ENCODE results near the gene SP6.

SP6 gene

GRCh38 chr17:47850692-47851573, at the start of gene SP6:
Gene SP6 (minus strand): TSS chr17:47851163. CDS start chr17:47848429, 2,734 bp downstream.
- no peak for DNase-seq (ENCODE audit: low read depth)

- no peak for DNase-seq (ENCODE audit: low read depth)
Observed at GRCh38 chr17:47899643-47900042, 48.7 kb upstream of the SP6 start.

- DNase-seq (ENCODE audit: low read depth) = no peak
Observed at GRCh38 chr17:47898241-47898640, 47.3 kb upstream of the SP6 start.

- DNase-seq (ENCODE audit: low read depth) = no peak
Observed at GRCh38 chr17:47897561-47897960, 46.6 kb upstream of the SP6 start.

GRCh38 chr17:47896672-47897490, 45.9 kb upstream of the SP6 start:
- DNase-seq (ENCODE audit: low read depth) = no peak

- DNase-seq (ENCODE audit: low read depth) = peak; percentile 100
Observed at GRCh38 chr17:47895856-47896671, 45.1 kb upstream of the SP6 start, which contains the start of gene SP2. Gene SP2 (plus strand): TSS chr17:47896236. CDS start chr17:47896287, 51 bp downstream.

GRCh38 chr17:47895347-47895855, 44.4 kb upstream of the SP6 start:
- DNase-seq (ENCODE audit: low read depth) = no peak

GRCh38 chr17:47894498-47895346, 43.8 kb upstream of the SP6 start:
- no peak for DNase-seq (ENCODE audit: low read depth)

GRCh38 chr17:47891545-47892088, 40.7 kb upstream of the SP6 start:
- no peak for DNase-seq (ENCODE audit: low read depth)

GRCh38 chr17:47889734-47890529, 39.0 kb upstream of the SP6 start:
- DNase-seq (ENCODE audit: low read depth) = no peak

- no peak for DNase-seq (ENCODE audit: low read depth)
Observed at GRCh38 chr17:47888293-47888692, 37.3 kb upstream of the SP6 start.

GRCh38 chr17:47884905-47885730, 34.2 kb upstream of the SP6 start:
- no peak for DNase-seq (ENCODE audit: low read depth)

- DNase-seq (ENCODE audit: low read depth) = no peak
Observed at GRCh38 chr17:47884427-47884740, 33.4 kb upstream of the SP6 start.

- no peak for DNase-seq (ENCODE audit: low read depth)
Observed at GRCh38 chr17:47883589-47884426, 32.8 kb upstream of the SP6 start.

- DNase-seq (ENCODE audit: low read depth) = no peak
Observed at GRCh38 chr17:47882695-47883588, 32.0 kb upstream of the SP6 start.

GRCh38 chr17:47882247-47882646, 31.3 kb upstream of the SP6 start:
- DNase-seq (ENCODE audit: low read depth) = peak; percentile 76
